Stimulated activated CD4-positive, alpha-beta T cell treated with anti-CD3 and anti-CD28 coated beads, Interleukin-1b, Interleukin-23, amount 100 ng/mL, for 1 hour (primary cell): ENCODE measurements around the gene ITGB8.

Experiments
- DNase-seq, 2 donors: peaks; one replicate each; pipeline ENCODE4 v3.0.0-alpha.2; 2020; ENCODE audit warnings: low read depth in 2 of 2

Gene ITGB8

DNA sequence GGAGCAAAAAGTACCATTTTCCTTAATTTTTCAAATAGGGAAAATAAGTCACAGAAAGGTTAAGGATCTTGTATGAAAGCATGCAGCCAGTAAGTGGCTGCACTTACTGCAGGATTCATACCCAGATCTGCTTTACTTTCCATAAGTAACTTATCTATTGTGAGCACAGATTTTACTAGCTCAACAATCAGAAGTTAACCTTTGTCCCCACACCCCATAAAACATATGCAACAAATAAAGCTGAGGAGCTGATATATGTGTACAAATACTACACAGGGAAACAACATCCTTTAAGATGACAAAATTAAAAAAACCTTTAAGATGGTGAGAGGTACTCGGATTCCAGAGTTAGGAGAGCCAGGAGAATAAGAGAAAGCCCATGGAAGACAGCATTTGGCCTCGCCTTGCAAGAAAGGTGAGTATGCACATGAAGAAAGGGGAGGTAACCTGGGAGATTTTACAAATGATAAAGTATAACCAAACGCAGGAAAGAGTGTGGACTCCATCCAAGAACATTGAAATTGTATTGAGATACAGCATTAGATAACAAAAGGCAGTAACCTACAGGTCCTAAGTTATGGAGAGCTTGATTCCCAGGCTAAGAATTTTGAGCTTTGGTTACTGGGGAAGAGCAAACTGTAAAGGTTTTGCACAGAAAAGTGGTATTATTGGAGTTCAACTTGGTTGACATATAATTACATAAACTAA, 87.1 kb downstream of the ITGB8 start:
- no peak for DNase-seq

- DNase-seq = no peak
Observed at GRCh38 chr7:20424500-20424899, 93.8 kb downstream of the ITGB8 start.

- DNase-seq = no peak
Observed at GRCh38 chr7:20430664-20431063, 100.0 kb downstream of the ITGB8 start.

GRCh38 chr7:20431146-20431545, 100.4 kb downstream of the ITGB8 start:
- DNase-seq = no peak

GRCh38 chr7:20432071-20432470, 101.4 kb downstream of the ITGB8 start:
- no peak for DNase-seq

DNA sequence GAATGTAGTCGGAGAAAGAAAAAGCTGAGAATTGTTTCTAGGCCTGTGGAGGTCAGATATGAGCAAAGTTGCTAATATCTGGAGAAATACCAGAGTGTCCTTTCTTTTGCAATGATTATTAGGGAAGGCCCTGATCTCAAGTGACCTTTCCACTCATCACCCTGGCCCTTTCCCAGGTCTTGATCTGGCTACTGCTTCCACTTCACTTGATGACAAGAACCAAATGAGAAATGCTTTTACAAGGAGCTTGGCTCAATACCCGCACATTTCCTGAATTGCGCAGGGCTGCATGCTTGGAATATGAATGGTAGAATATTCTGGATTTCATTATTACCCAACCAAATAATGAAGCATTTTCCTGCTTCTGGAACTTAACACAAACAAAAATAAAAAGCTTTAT, 104.6 kb downstream of the ITGB8 start:
- no peak for DNase-seq

DNA sequence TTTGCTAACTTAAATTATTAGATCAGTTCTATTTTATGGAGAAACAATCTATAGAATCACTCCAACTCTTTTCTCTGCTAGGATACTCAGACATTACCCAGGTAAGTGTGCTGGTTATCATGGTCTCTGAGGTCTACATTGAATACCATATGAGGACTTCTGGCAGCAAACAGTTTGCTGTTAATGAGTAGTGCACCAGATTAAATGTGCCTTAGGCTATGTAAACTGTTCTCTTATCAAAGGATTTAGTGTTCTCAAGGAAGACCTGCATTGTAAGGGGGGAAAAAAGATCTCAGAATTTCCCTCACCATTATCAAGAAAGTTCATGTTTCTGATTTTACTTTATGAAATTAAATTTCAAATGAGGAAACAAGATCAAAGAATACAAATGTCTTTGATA, 107.5 kb downstream of the ITGB8 start:
- DNase-seq = no peak

DNA sequence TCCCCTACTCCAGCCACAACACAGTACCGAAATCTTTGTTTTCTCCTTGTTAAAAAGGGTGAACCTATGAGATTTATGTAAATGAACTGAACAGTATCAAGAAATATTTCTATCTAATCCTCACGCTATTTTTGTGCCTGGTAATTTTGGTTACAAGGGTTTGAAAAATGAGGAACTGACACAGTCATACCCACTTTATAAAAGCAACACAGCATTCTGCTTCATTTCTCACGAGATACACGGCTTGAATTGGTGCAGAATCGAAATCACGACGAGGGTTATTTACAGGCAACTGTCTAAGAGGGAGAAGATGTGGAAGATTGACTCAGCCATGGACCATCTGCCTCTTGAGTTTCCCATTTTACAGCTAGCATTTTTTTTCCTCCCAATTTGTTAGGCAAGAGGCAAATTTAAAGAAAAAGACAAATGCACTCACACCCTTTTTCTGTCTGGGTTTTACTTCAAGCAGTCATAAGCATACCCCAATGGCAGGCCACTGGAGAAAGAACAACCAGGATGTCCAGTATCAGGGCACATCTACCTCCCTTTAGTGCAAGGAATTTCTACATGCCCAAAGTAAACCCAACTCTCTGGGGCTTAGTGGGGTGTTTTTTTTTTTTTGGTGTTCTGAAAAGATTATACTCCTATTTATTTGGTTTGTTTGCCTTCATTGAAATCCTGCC, 108.1 kb downstream of the ITGB8 start:
- DNase-seq = no peak

DNA sequence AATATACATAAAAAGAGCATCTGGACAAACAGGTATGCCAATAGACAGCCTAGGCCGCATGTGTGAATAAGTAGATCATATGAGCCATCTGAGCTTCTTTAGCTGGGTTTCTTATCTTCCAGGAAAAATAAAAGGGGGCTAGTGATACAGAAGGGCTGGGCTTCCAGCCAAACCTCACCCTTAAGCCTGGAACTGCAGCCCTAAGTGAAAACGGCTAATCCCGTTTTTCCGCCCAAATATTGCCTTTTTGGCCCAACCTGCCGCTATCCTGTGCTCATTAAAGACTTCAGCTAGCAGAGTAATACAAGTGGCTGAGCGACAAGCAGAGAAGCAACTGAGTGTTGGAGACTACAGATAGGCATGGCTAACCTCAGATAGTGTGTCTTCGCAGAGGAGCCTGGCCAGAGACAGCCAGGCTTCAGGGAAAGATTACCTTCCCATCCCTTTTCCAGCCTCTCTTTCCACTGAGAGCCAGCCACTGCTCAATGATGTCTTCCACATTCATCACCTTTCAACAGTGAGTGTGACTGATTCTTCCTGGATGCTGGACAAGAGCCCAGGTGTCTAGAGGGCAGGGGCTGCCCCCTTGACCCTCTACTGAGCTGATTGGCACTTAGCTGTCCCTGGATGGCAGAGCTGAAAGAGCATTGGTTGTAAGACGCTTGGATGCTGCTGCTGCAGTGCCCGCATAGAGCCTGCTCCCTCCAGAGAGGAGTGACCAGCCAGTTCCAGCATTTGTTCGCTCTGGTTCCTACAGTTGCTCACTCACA, 108.9 kb downstream of the ITGB8 start:
- DNase-seq = no peak

DNA sequence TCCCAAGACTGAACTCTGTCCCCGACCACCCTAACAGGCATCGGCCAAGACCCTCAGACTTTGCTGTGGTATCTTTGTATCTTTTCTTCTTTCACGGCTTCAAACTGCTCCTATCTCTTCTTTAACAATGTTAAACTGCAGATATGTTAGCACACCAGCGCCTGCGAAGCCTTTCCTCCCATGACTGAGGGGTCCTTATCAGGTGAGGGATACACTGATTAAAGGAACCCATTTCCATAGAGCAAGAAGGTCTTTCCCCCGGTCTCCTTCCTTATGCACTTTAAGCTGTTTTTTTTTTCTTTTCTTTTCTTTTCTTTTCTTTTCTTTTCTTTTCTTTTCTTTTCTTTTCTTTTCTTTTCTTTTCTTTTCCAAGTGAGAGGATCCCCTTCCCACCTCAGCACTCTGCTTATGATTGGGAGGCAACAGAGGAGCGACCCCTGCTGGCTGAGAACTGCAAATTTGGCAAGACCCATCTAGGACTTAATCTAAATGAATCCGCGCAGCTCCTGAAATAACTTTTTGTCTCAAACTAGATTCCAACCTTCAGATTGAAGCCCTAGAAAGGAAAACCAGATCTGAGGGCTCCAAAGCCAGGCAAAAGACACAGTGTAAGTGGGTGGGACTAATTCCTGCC, 109.9 kb downstream of the ITGB8 start:
- DNase-seq = no peak

- no peak for DNase-seq
Observed at GRCh38 chr7:20441346-20441745, 110.6 kb downstream of the ITGB8 start.

DNA sequence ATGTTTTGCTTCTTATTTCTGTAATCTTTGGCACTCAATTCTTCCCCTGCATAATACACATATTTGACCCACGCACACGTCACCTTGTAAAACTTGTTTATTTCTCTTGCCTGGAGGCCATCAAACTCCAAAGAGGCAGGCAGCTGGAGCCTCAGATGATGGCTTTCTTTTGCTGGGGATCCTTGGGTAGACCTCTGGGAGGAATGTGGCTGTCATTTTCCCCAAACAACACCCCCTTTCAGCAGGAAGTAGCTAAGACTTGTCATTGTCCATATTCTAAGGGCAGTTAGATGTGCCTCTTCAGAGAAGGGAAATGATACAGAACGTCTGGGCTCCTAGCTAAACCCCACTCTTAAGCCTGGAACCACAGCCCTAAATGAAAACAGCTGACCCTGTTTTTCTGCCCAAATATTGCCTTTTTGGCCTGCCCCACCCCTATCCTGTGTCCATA, 111.3 kb downstream of the ITGB8 start:
- no peak for DNase-seq

GRCh38 chr7:20442951-20443350, 112.3 kb downstream of the ITGB8 start:
- no peak for DNase-seq

DNA sequence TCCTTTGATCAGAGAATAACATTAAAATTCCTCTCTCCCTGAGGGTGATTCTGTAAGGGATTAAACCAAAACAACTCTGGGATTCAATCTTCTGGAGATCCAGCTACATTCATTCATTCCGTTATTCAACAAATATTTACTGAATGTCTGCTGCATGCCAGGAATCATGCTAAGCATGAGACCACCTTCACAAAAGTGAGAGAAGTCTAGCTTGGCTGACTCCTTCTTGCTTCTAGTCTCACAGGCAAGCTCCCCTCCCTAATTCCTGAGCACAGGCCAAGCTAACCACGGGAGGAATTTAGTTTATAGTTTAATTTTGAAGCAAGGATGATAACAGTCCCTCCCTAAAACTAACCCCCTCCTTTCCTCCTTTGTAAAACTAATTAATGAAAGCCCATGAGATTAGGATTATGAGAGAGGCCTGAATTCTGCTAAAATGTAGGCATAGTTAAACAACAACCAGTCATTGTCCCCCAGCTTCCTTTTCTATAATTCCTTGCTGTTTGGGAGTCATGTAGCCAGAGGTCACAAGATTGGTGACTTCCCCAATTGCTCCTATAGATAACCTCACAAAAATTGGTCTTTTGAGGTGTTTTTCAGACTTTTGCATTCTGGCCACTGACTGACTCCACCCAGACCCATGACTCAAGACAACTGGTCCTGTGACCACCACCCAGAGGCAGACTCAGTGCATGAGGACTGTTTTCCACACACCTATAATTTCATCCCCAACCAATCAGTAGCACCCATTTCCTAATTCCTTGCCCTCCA, 113.5 kb downstream of the ITGB8 start:
- no peak for DNase-seq

GRCh38 chr7:20447021-20447650, 116.4 kb downstream of the ITGB8 start:
- DNase-seq = no peak

DNA sequence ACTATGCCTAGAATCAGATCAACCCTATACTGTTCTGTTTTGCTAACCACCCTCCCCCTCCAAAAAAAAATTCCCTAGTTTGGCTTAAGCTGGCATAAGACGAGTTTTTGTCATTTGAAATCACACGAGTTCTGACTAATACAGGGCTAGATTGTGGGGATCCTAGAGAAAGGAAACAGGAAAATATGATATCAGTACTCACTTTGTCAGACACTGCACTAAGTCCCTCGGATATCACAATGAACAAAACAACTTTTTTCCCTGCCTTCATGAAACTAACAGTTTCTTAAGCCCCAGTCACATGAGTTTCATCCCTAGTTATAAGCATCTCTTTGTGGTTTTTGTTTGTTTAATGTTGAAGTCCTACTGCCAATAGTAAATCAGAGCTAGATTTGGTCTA, 118.5 kb downstream of the ITGB8 start:
- DNase-seq = no peak

DNA sequence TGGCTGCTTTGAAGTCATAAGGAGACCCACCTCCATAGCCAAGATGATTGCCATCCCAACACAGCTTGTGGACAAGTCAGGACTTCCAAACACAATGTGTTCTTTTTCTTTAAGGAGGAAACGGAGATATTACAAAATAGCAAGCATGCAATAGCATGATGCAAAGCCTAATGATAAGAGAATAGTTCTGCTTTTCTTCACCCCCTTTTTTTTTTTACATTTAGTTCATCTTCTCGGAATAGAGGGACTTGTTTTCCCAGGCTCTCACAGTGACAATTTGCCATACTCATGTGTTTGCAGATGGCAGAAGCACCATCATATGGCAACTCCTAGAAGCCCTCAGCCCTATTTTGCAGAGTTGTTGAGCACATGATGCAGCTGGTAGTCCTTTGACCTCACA, 119.8 kb downstream of the ITGB8 start:
- no peak for DNase-seq

DNA sequence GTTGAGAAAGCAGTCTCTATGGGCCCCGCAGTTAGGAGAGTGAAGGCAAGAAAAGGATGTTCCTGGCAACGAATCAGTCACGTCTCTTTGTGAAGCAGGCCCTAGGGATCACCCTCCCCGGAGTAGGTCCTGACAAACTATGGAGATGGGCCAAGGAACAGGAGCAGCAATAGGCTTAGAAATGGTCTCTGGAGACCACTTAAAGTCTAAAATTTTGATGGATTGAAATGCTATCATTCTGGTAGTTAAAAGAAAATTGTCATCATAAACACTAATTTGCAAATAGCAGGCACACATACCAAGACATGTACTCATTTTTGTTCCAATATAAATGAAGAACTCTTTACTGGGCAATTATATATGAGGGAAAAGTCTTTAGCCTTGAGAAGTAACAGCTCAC, 123.5 kb downstream of the ITGB8 start:
- DNase-seq = no peak

GRCh38 chr7:20456701-20457100, 126.0 kb downstream of the ITGB8 start:
- DNase-seq = no peak

DNA sequence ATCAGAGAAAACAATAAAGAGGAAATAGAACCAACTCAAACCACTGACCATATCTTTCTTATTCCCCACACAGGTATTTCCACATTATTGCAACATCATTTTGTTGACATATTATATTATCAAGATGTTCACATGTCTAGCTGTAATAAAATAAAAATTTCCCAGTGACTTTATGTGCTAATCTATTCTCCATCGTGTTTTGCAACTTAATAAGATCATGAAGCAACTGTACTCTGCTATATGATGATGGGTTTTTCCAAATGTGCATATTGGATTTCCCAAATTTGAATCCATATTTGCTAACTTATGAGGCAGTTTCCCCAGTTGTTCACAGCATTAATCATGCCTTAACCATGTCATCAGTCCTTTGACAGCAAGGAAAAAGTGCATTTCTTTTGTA, 127.8 kb downstream of the ITGB8 start:
- DNase-seq = no peak

GRCh38 chr7:20459419-20459818, 128.7 kb downstream of the ITGB8 start:
- no peak for DNase-seq
